Measurements from ENCODE around the gene SYT1. TPM values are rescaled to one million over a fixed set of nuclear protein-coding genes. Genes with fewer than 3 reads are reported as not detected.

SYT1 gene
- total RNA-seq, 1 experiment from 2014 or later, result 15.8 TPM

DNA sequence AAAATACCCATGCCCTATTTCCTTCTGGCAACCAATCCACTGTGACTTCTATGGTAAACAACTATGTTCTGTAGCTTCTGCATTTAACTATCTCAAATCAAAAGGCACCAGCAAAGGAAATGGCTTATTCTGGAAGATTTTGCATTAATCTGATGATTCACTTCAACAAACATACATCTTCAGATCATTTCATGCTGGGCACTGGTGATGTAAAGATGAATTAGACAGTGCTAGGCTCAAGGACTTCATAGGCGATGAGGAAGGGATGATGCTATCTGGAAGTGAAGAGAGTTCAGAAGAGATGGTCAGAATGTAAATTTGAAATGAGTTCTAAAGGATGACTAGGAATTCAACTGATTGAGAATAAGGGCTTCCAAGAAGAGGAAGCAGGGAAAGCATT is 462.9 kb downstream of the SYT1 start:
- Mint-ChIP-seq H3K9me3 (no peaks in the 10 kb centered on the region), H3K4me3 (no peak overlapping the region), H3K27me3 (ENCODE audit: low read depth) (no peaks in the 10 kb centered on the region), H3K27ac (no peak overlapping the region), H3K36me3 (ENCODE audit: insufficient read depth in 1 of 3, low read depth in 3 of 3) (peaks cover 0 to 5% (median 0%) of the 10 kb centered on the region in 3 experiments; a peak in 1 of 7 replicates), H3K4me1 (peaks cover 19 to 24% of the 10 kb centered on the region in 2 experiments)
- H3K56ac ChIP-seq (ENCODE audit: insufficient read length, low read depth, low read length), result no peak overlapping the region
- no peaks in the 10 kb centered on the region for H3K23me2 ChIP-seq (ENCODE audit: insufficient read length, low read depth, low read length, poor library complexity, severe bottlenecking)
- no peaks in the 10 kb centered on the region for H4K20me1 ChIP-seq (ENCODE audit: control insufficient read depth, insufficient read depth, insufficient read length)
- 0 out of 2 replicates have a peak, but pooled peaks cover 2% of the 10 kb centered on the region for H3K4me1 ChIP-seq (ENCODE audit: insufficient read depth, low read length)
- H2BK15ac ChIP-seq (ENCODE audit: low read depth, low read length), result no peak overlapping the region
- H3K9me3 ChIP-seq (ENCODE audit: control insufficient read depth, low read depth, low read length), result no peaks in the 10 kb centered on the region
- no peaks in the 10 kb centered on the region for H3K79me2 ChIP-seq (ENCODE audit: insufficient read depth, low read length)
- DNase-seq, result no peak
- no peak overlapping the region for H4K91ac ChIP-seq (ENCODE audit: insufficient read length, low read depth, low read length)
- no peaks in the 10 kb centered on the region for H3K79me1 ChIP-seq (ENCODE audit: insufficient read depth, low read depth, low read length, poor library complexity, severe bottlenecking)
- no CpG with 5 or more reads among the region's 1 CpG for WGBS (ENCODE audit: extremely low coverage, insufficient read length, low lambda C conversion rate)
- no peak overlapping the region for H3K18ac ChIP-seq (ENCODE audit: insufficient read length, low read depth, low read length)
- no peak overlapping the region for H2BK5ac ChIP-seq (ENCODE audit: insufficient read length, low read length)
- H4K5ac ChIP-seq (ENCODE audit: insufficient read length, low read depth, low read length), result no peak overlapping the region
- H2AK5ac ChIP-seq (ENCODE audit: insufficient read length, low read length), result no peak overlapping the region
- H3K27ac ChIP-seq (ENCODE audit: insufficient read length, low read depth, low read length), result no peak overlapping the region
- H2BK12ac ChIP-seq (ENCODE audit: insufficient read length, low read depth, low read length), result no peak overlapping the region
- H2BK120ac ChIP-seq (ENCODE audit: low read depth, low read length, poor library complexity, severe bottlenecking), result no peak overlapping the region
- no peak for TF ChIP-seq CTCF (conservative IDR thresholded peaks at IDR 0.05)
- H4K8ac ChIP-seq (replicated peaks; ENCODE audit: insufficient read length, low read depth, low read length), result no peak overlapping the region
- H3K4me2 ChIP-seq (ENCODE audit: insufficient read depth, insufficient read length, low read length), result no peak overlapping the region
- H3K23ac ChIP-seq (ENCODE audit: insufficient read length, low read depth, low read length), result no peak overlapping the region
- no peak overlapping the region for H2BK20ac ChIP-seq (ENCODE audit: low read depth, low read length, poor library complexity, severe bottlenecking)
- H3K14ac ChIP-seq (ENCODE audit: insufficient read depth, low read length), result no peak overlapping the region
- H3K9ac ChIP-seq (ENCODE audit: extremely low read depth, insufficient read length, low read length), result no peak overlapping the region
- H2AFZ ChIP-seq (ENCODE audit: low read length), result no peak overlapping the region
- no peak overlapping the region for H3K4ac ChIP-seq (ENCODE audit: low read depth, low read length)
- no peak overlapping the region for H3T11ph ChIP-seq (ENCODE audit: low read length)
- H3K27me3 ChIP-seq (ENCODE audit: insufficient read depth, low read length), result no peaks in the 10 kb centered on the region

Measured in H9 (cell line).